H1 (cell line): Measurements from ENCODE around the gene SFR1. TPM values are rescaled to one million over a fixed set of nuclear protein-coding genes. Genes with fewer than 3 reads are reported as not detected.

Source experiments
- CTCF ChIA-PET: fragments of 300-600 bp; sonication (Branson Sonifier 250); formaldehyde crosslinking; loops from one replicate; lab custom pipeline; 2021; ENCODE audit not compliant: partially characterized antibody; lab: Charles Lee
- POLR2A ChIA-PET: fragments of 300-600 bp; sonication (Branson Sonifier 250); formaldehyde crosslinking; loops from one replicate; lab custom pipeline; 2021; ENCODE audit warnings: inconsistent platforms; ENCODE audit not compliant: partially characterized antibody; lab: Charles Lee
- DNase-seq, 2 experiments: peaks; one replicate each; pipeline versions ENCODE4 v3.0.0 to v3.0.0-alpha.2; 2010 to 2022; ENCODE audit warnings: low spot score in 2 of 2, low read depth in 1 of 2, mixed read lengths in 1 of 2
- FAIRE-seq: peaks from 2 replicates; lab custom pipeline; 2011; peaks lifted over from hg19 to GRCh38; lab: Jason Lieb, UNC
- H2AFZ ChIP-seq: 2 replicates; pipeline ENCODE4 v1.8.1; 2012; ENCODE audit warnings: low read length, inconsistent platforms
- H2AK5ac ChIP-seq: 2 replicates; pipeline ENCODE4 v1.6.1; 2013; ENCODE audit warnings: low read depth, low read length
- H2BK120ac ChIP-seq: replicated peaks from 2 replicates; pipeline ENCODE3; 2013; ENCODE audit warnings: low read depth, low read length, inconsistent platforms
- H2BK12ac ChIP-seq: 2 replicates; pipeline ENCODE4 v1.6.1; 2013; ENCODE audit warnings: low read depth, low read length
- H2BK15ac ChIP-seq: 2 replicates; pipeline ENCODE4 v1.6.1; 2013; ENCODE audit warnings: low read length
- H2BK20ac ChIP-seq: 2 replicates; pipeline ENCODE4 v1.6.1; 2013; ENCODE audit warnings: low read length
- H2BK5ac ChIP-seq: 2 replicates; pipeline ENCODE4 v1.6.1; 2013; ENCODE audit warnings: low read depth, low read length
- H3K14ac ChIP-seq: 2 replicates; pipeline ENCODE4 v1.6.1; 2013; ENCODE audit warnings: inconsistent platforms; ENCODE audit not compliant: insufficient read length
- H3K18ac ChIP-seq: 2 replicates; pipeline ENCODE4 v1.6.1; 2013; ENCODE audit warnings: low read length; ENCODE audit errors: extremely low read depth
- H3K23ac ChIP-seq: 2 replicates; pipeline ENCODE4 v1.6.1; 2013; ENCODE audit warnings: inconsistent platforms; ENCODE audit not compliant: insufficient read length
- H3K23me2 ChIP-seq: 2 replicates; pipeline ENCODE4 v1.6.1; 2013; ENCODE audit warnings: low read depth, low read length
- H3K27ac ChIP-seq: 2 replicates; pipeline ENCODE4 v1.6.1; 2011; ENCODE audit warnings: low read depth, low read length, inconsistent platforms
- H3K27me3 ChIP-seq, 4 experiments: replicated peaks in 1 of 4; 1 replicate in 1 of 4; 2 replicates in 3 of 4; pipeline versions ENCODE4 v1.6.1 to v1.8.1; 2011 to 2013; ENCODE audit warnings: low read length in 3 of 4, mild to moderate bottlenecking in 3 of 4, inconsistent platforms in 2 of 4, mixed read lengths in 2 of 4, moderate library complexity in 1 of 4; ENCODE audit not compliant: control insufficient read depth in 3 of 4, insufficient read depth in 3 of 4; ENCODE audit errors: extremely low read depth in 1 of 4
- H3K36me3 ChIP-seq, 4 experiments: 2 replicates each; pipeline versions ENCODE4 v1.6.1 to v1.8.1; 2011 to 2013; ENCODE audit warnings: mild to moderate bottlenecking in 4 of 4, low read length in 3 of 4, moderate library complexity in 2 of 4, control low read depth in 1 of 4, inconsistent platforms in 1 of 4; ENCODE audit not compliant: insufficient read depth in 4 of 4, control insufficient read depth in 2 of 4
- H3K4ac ChIP-seq: replicated peaks from 2 replicates; pipeline ENCODE3; 2013; ENCODE audit warnings: low read length, low read depth, mixed read lengths, inconsistent platforms; ENCODE audit not compliant: insufficient read length
- H3K4me1 ChIP-seq, 4 experiments: replicated peaks in 1 of 4; 1 replicate in 1 of 4; 2 replicates in 3 of 4; pipeline versions ENCODE4 v1.6.1 to v1.8.1; 2011 to 2013; ENCODE audit warnings: low read length in 3 of 4, inconsistent platforms in 2 of 4, mixed read lengths in 1 of 4; ENCODE audit not compliant: insufficient read depth in 4 of 4, control insufficient read depth in 3 of 4
- H3K4me2 ChIP-seq, 2 experiments: 2 replicates each; pipeline versions ENCODE4 v1.6.1 to v1.8.1; 2011 to 2013; ENCODE audit warnings: low read depth in 2 of 2, low read length in 2 of 2, control low read depth in 1 of 2, inconsistent platforms in 1 of 2, mild to moderate bottlenecking in 1 of 2; ENCODE audit not compliant: insufficient read depth in 1 of 2
- H3K4me3 ChIP-seq, 4 experiments: fragments of 200-600, 300-600 bp in 1 of 4; sonication (generic), shearing (Covaris generic), sonication (Bioruptor Twin) in 1 of 4; 2 replicates each; pipeline versions ENCODE4 v1.5.1 to v1.8.1; 2011 to 2016; ENCODE audit warnings: low read length in 4 of 4, low read depth in 3 of 4, control low read depth in 2 of 4, inconsistent platforms in 2 of 4, mild to moderate bottlenecking in 2 of 4, mixed read lengths in 1 of 4, moderate library complexity in 1 of 4; ENCODE audit not compliant: insufficient read depth in 2 of 4; ENCODE audit errors: extremely low read depth in 1 of 4
- H3K56ac ChIP-seq: replicated peaks from 2 replicates; pipeline ENCODE3; 2013; ENCODE audit warnings: low read depth, mild to moderate bottlenecking, mixed read lengths, low read length, inconsistent platforms; ENCODE audit not compliant: insufficient read length
- H3K79me1 ChIP-seq: 2 replicates; pipeline ENCODE4 v1.6.1; 2013; ENCODE audit warnings: low read depth, low read length, control low read depth
- H3K79me2 ChIP-seq, 2 experiments: 2 replicates each; pipeline versions ENCODE4 v1.6.1 to v1.8.1; 2012 to 2013; ENCODE audit warnings: low read length in 2 of 2, mild to moderate bottlenecking in 2 of 2, inconsistent platforms in 1 of 2; ENCODE audit not compliant: insufficient read depth in 2 of 2, control insufficient read depth in 1 of 2
- H3K9ac ChIP-seq, 4 experiments: replicated peaks in 1 of 4; 1 replicate in 1 of 4; 2 replicates in 3 of 4; pipeline versions ENCODE4 v1.6.1 to v1.8.1; 2011 to 2013; ENCODE audit warnings: low read depth in 3 of 4, low read length in 3 of 4, control low read depth in 2 of 4, mild to moderate bottlenecking in 2 of 4, moderate library complexity in 2 of 4, inconsistent platforms in 1 of 4; ENCODE audit errors: extremely low read depth in 1 of 4
- H3K9me3 ChIP-seq, 2 experiments: 2 replicates each; pipeline versions ENCODE4 v1.6.1 to v1.8.1; 2012 to 2013; ENCODE audit warnings: mild to moderate bottlenecking in 2 of 2, moderate library complexity in 2 of 2, control low read depth in 1 of 2, inconsistent platforms in 1 of 2, low read depth in 1 of 2, low read length in 1 of 2, mixed read lengths in 1 of 2; ENCODE audit not compliant: insufficient read depth in 2 of 2
- H4K20me1 ChIP-seq, 2 experiments: replicated peaks in 1 of 2; 2 replicates each; pipeline versions ENCODE3 to v1.8.1; 2011 to 2013; ENCODE audit warnings: inconsistent platforms in 2 of 2, low read length in 2 of 2, mild to moderate bottlenecking in 1 of 2; ENCODE audit not compliant: insufficient read depth in 2 of 2, control insufficient read depth in 1 of 2
- H4K5ac ChIP-seq: 2 replicates; pipeline ENCODE4 v1.6.1; 2013; ENCODE audit warnings: low read length, low read depth, mixed read lengths, inconsistent platforms; ENCODE audit not compliant: insufficient read length
- H4K8ac ChIP-seq: 2 replicates; pipeline ENCODE4 v1.8.0; 2013; ENCODE audit warnings: mild to moderate bottlenecking, moderate library complexity, low read length, inconsistent platforms; ENCODE audit not compliant: insufficient read depth; ENCODE audit errors: extremely low read depth
- H4K91ac ChIP-seq: replicated peaks from 2 replicates; pipeline ENCODE3; 2013; ENCODE audit warnings: low read length, mixed read lengths, inconsistent platforms; ENCODE audit not compliant: insufficient read length
- TEAD4 ChIP-seq: IDR thresholded peaks from 2 replicates; pipeline ENCODE4 v1.6.1; 2012; ENCODE audit warnings: low read depth, low read length, inconsistent platforms, mixed read lengths
- WGBS, 2 experiments: shearing (Covaris generic) in 1 of 2; methylation state at CpG; one replicate each; pipeline versions ENCODE4 v1.1.6 to v1.1.7; 2013 to 2015; ENCODE audit warnings: low lambda C conversion rate in 2 of 2, mixed read lengths in 2 of 2, inconsistent platforms in 1 of 2, low coverage in 1 of 2, missing lambda C conversion rate in 1 of 2; ENCODE audit not compliant: insufficient replicate concordance in 2 of 2, insufficient coverage in 1 of 2, insufficient read length in 1 of 2; ENCODE audit errors: extremely low coverage in 1 of 2, missing lambda C conversion rate in 1 of 2; 5-methylcytosine and 5-hydroxymethylcytosine counted together
- polyA plus RNA-seq, 7 experiments: library from polyadenylated mRNA; depleted of rRNA in 3 of 7; stranded (reverse) in 5 of 7; unstranded in 2 of 7; fragments of >200 nt in 5 of 7; fragments of 200-250 nt in 2 of 7; gene quantifications; 1 replicate in 5 of 7; 2 replicates in 1 of 7; 4 replicates in 1 of 7; pipeline versions ENCODE4 v1.2.1 to v1.2.3, GENCODE V29; 2011 to 2013; ENCODE audit warnings: missing spikeins in 2 of 7, mixed read lengths in 2 of 7
- total RNA-seq: library from RNA; stranded (reverse); fragmentation: NEBNext Ultra II Directional; extraction: Animal tissue kit (Norgen Biotek cat#: 25700); gene quantifications from 2 replicates; pipeline ENCODE4 v1.2.1, GENCODE V29; 2021

SFR1 gene
- total and polyA plus RNA-seq, 2 of the 8 experiments (the other 6 are each of a cell fraction or from before 2014, with no cell fraction given), result 3.4 to 7.7 TPM

DNA sequence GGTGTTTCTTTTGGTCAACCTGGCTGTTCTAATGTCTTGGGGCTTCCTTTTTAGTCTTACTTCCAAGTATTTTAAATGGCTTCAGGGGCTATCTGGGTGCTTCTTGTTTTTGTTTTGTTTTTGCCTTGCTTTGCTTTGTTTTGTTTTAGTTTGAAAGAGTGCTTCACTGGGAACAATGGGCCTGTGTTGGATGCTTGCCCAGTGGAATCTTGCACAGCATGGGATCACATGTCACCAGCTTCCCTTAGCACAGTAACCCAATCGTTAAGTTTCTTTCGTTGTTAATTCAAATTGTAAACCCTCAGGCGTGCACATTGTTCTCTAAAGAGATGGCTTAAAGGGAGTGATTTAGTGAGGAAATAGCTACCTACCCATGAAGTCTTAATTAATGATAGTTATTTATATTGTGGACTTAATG is 45.2 kb upstream of the SFR1 start:
- Histone ChIP-seq H4K20me1 (no peaks in the 10 kb centered on the region), H3K36me3 (no peaks in the 10 kb centered on the region), H3K4me1 (peaks cover 6 to 10% (median 8%) of the 10 kb centered on the region in 4 experiments), H3K18ac (no peak overlapping the region), H2AFZ (no peak overlapping the region), H3K56ac (no peak overlapping the region), H3K9ac (no peak overlapping the region), H3K23me2 (no peaks in the 10 kb centered on the region), H2BK15ac (no peak overlapping the region), H3K14ac (no peak overlapping the region), H3K27ac (0 out of 2 replicates have a peak overlapping the region, but pooled peaks have one; percentile 53), H3K27me3 (no peaks in the 10 kb centered on the region), H3K4me3 (peak overlapping the region in 1 of 4 experiments; percentile 17; a peak in 2 of 8 replicates), H3K79me2 (no peaks in the 10 kb centered on the region), H3K79me1 (no peaks in the 10 kb centered on the region), H2BK20ac (no peak overlapping the region), H3K4me2 (peak overlapping the region; percentile 11 to 47; a peak in 2 of 4 replicates), H2BK12ac (peak overlapping the region; percentile 45; the same call in 1 of the 2 replicates), H2AK5ac (no peak overlapping the region), H4K8ac (no peak overlapping the region), H3K4ac (no peak overlapping the region), H3K9me3 (no peaks in the 10 kb centered on the region), H3K23ac (no peak overlapping the region), H2BK120ac (no peak overlapping the region), H4K91ac (no peak overlapping the region), H4K5ac (no peak overlapping the region), H2BK5ac (no peak overlapping the region)
- POLR2A ChIA-PET, result interaction anchor here (1.0 to 2.7 kb wide), 4 partner anchors 9 to 46 kb away, joined by 3 to 13 read pairs (median 4); partner anchors contain the start of gene SFR1
- FAIRE-seq, result peak; percentile 93
- WGBS, 2 experiments, result 26% methylated on average over 3 of the region's 3 CpGs; no CpG with 5 or more reads in 1 of the 2 experiments
- DNase-seq, result peak in 1 of 2 experiments; percentile 50
- CTCF ChIA-PET, result interaction anchor here (1.3 to 3.2 kb wide), 2 partner anchors 20 to 45 kb away, joined by 4 to 16 read pairs; partner anchors contain the start of gene SFR1
- TF ChIP-seq TEAD4, result 0 out of 2 replicates have a peak, but pooled peaks have one; percentile 24
